Endothelial cell of umbilical vein (primary cell): ENCODE measurements around the gene LPP. TPM values are rescaled to one million over a fixed set of nuclear protein-coding genes. Genes with fewer than 3 reads are reported as not detected.

Experiments
- BruUV-seq: library from RNA; stranded (reverse); fragments of 400-500 nt; replicated peaks from 2 replicates; lab custom pipeline; 2021; lab: Mats Ljungman, UMichigan
- CTCF ChIA-PET: fragments of 300-600, 350-600 bp; sonication (Branson Sonifier 250); formaldehyde crosslinking; loops from one replicate; lab custom pipeline; 2021; ENCODE audit warnings: antibody characterized with exemption, inconsistent platforms; lab: Charles Lee
- POLR2A ChIA-PET: fragments of 300-600, 350-600 bp; sonication (Branson Sonifier 250); formaldehyde crosslinking; loops from one replicate; lab custom pipeline; 2021; ENCODE audit warnings: antibody characterized with exemption, inconsistent platforms; lab: Charles Lee
- DNase-seq: peaks from one replicate; pipeline ENCODE4 v3.0.0-alpha.2; 2011; ENCODE audit warnings: low read depth, low spot score
- FAIRE-seq: peaks from 2 replicates; lab custom pipeline; 2011; peaks lifted over from hg19 to GRCh38; lab: Jason Lieb, UNC
- H2AFZ ChIP-seq: 2 replicates; pipeline ENCODE4 v1.6.0; 2012; ENCODE audit warnings: low read depth, low read length, control low read depth, inconsistent platforms
- H3K27ac ChIP-seq: 2 replicates; pipeline ENCODE4 v1.5.1; 2011; ENCODE audit warnings: low read depth, mild to moderate bottlenecking, control low read depth, low read length, moderate library complexity; ENCODE audit not compliant: insufficient read depth
- H3K27me3 ChIP-seq, 2 experiments: 2 replicates each; pipeline versions ENCODE4 v1.6.0 to v1.6.1; 2011; ENCODE audit warnings: low read length in 2 of 2, mixed read lengths in 1 of 2; ENCODE audit not compliant: control insufficient read depth in 2 of 2, insufficient read depth in 2 of 2
- H3K36me3 ChIP-seq, 2 experiments: 2 replicates in 1 of 2; 3 replicates in 1 of 2; pipeline ENCODE4 v1.5.1; 2011; ENCODE audit warnings: low read length in 2 of 2, mild to moderate bottlenecking in 1 of 2, moderate library complexity in 1 of 2; ENCODE audit not compliant: control insufficient read depth in 2 of 2, insufficient read depth in 2 of 2; ENCODE audit errors: extremely low read depth in 1 of 2
- H3K4me1 ChIP-seq: 3 replicates; pipeline ENCODE4 v1.5.1; 2011; ENCODE audit warnings: mild to moderate bottlenecking, low read length; ENCODE audit not compliant: control insufficient read depth, insufficient read depth; ENCODE audit errors: extremely low read depth
- H3K4me2 ChIP-seq: 2 replicates; pipeline ENCODE4 v1.6.1; 2011; ENCODE audit warnings: low read length, control low read depth, mixed read lengths; ENCODE audit not compliant: insufficient read depth
- H3K4me3 ChIP-seq, 3 experiments: fragments of 200-600 bp in 1 of 3; sonication (generic), shearing (Covaris generic) in 1 of 3; replicated peaks in 1 of 3; 2 replicates each; pipeline ENCODE4 v1.5.1; 2011 to 2016; ENCODE audit warnings: control low read depth in 3 of 3, low read length in 3 of 3, mild to moderate bottlenecking in 2 of 3, inconsistent platforms in 1 of 3, low read depth in 1 of 3, moderate library complexity in 1 of 3; ENCODE audit not compliant: insufficient read depth in 1 of 3
- H3K79me2 ChIP-seq: 2 replicates; pipeline ENCODE4 v1.6.0; 2012; ENCODE audit warnings: low read length, inconsistent platforms; ENCODE audit not compliant: control insufficient read depth, insufficient read depth
- H3K9ac ChIP-seq: replicated peaks from 2 replicates; pipeline ENCODE3; 2011; ENCODE audit warnings: low read length, control low read depth; ENCODE audit not compliant: insufficient read depth; ENCODE audit errors: extremely low read depth
- H3K9me1 ChIP-seq: replicated peaks from 3 replicates; pipeline ENCODE4 v1.6.0; 2011; ENCODE audit warnings: mild to moderate bottlenecking, low read length; ENCODE audit not compliant: control insufficient read depth, insufficient read depth; ENCODE audit errors: extremely low read depth
- H3K9me3 ChIP-seq: replicated peaks from 2 replicates; pipeline ENCODE4 v1.5.1; 2012; ENCODE audit warnings: low read length, inconsistent platforms; ENCODE audit not compliant: control insufficient read depth, insufficient read depth
- H4K20me1 ChIP-seq: replicated peaks from 2 replicates; pipeline ENCODE3; 2011; ENCODE audit warnings: mild to moderate bottlenecking, low read length; ENCODE audit not compliant: control insufficient read depth, insufficient read depth; ENCODE audit errors: extremely low read depth
- EZH2 ChIP-seq: IDR thresholded peaks from 2 replicates; pipeline ENCODE4 v1.6.1; 2012; ENCODE audit warnings: borderline replicate concordance, low read depth, mild to moderate bottlenecking, moderate library complexity, low read length, inconsistent platforms; ENCODE audit not compliant: severe bottlenecking
- JUN ChIP-seq: IDR thresholded peaks from 2 replicates; pipeline ENCODE4 v1.6.1; 2011; ENCODE audit warnings: borderline replicate concordance, low read depth; ENCODE audit not compliant: insufficient read length, insufficient read depth
- POLR2A ChIP-seq: IDR thresholded peaks from 2 replicates; pipeline ENCODE4 v1.6.1; 2012; ENCODE audit warnings: low read depth, mild to moderate bottlenecking, control low read depth, low read length
- dilution Hi-C: fragments of 300-500 bp; cut with MboI; formaldehyde crosslinking; loops from one replicate; pipeline ENCODE4 v1.15.0; 2019; ENCODE audit warnings: low sequenced_read_pairs; ENCODE audit not compliant: extremely low pct_ligation_motif_present
- intact Hi-C: fragments of 100-400 bp; cut with micrococcal nuclease; formaldehyde crosslinking; loops from one replicate; pipeline ENCODE4 v1.10.0; 2022
- polyA plus RNA-seq, 4 experiments: library from polyadenylated mRNA; depleted of rRNA in 3 of 4; stranded (reverse) in 3 of 4; unstranded in 1 of 4; fragments of >200 nt; gene quantifications; 2 replicates each; pipeline versions ENCODE4 v1.2.1 to v1.2.3, GENCODE V29; 2011 to 2012; ENCODE audit warnings: missing spikeins in 1 of 4
- total RNA-seq: library from RNA; stranded (reverse); gene quantifications from 2 replicates; pipeline ENCODE4 v1.2.3, GENCODE V29; 2021

Gene LPP
- total and polyA plus RNA-seq, 2 donors (not counting 3 experiments of a cell fraction or from before 2014, with no cell fraction given): 16.9 to 153 TPM

DNA sequence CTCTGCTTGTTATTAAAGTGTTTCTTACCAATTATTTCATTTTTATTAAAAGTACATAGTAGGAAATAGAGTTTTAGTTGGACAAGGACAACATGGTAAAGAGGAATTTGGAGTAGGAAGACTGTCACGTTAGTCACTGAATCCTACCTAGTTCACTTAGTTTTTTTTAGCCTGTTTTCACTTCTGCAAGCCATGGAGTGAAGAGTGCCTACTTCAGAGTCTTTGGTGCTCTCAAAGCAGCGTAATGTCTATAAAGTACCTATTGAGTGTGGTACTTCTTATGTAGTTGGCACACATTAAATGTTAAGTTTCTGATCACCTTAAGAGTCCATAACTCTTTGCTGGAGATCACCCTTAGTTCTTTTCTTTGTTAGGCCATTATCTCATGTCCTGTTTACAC is 78.7 kb downstream of the LPP start:
- intact Hi-C loops: no loop called here
- Histone ChIP-seq H3K4me1 (peaks cover 17% of the 10 kb centered on the region), H3K9ac (no peak overlapping the region), H2AFZ (no peak overlapping the region), H3K36me3 (peaks cover 0 to 2% of the 10 kb centered on the region in 2 experiments), H3K4me2 (no peak overlapping the region), H4K20me1 (peaks cover 4% of the 10 kb centered on the region), H3K4me3 (no peak overlapping the region), H3K79me2 (peaks cover 26% of the 10 kb centered on the region), H3K9me3 (no peaks in the 10 kb centered on the region), H3K9me1 (no peaks in the 10 kb centered on the region), H3K27ac (no peak overlapping the region), H3K27me3 (no peaks in the 10 kb centered on the region)
- no peak for TF ChIP-seq POLR2A
- TF ChIP-seq EZH2: no peak
- TF ChIP-seq JUN: no peak
- ChIA-PET CTCF (interaction anchor here (0.7 kb wide), 1 partner anchor 112 kb away, joined by 3 read pairs; no protein-coding TSS in a partner anchor), POLR2A (no interaction called here)
- no peak for DNase-seq
- no TSS peak for BruUV-seq
- dilution Hi-C loops: no loop called here
- FAIRE-seq: no peak

GRCh38 chr3:188233320-188233719 is 79.4 kb downstream of the LPP start:
- no peak for TF ChIP-seq POLR2A
- FAIRE-seq (no peak), DNase-seq (peak; percentile 57)
- H3K9me3 ChIP-seq: no peaks in the 10 kb centered on the region
- no peaks in the 10 kb centered on the region for H3K27me3 ChIP-seq
- no peak overlapping the region for H3K4me2 ChIP-seq
- ChIA-PET POLR2A (no interaction called here), CTCF (no interaction called here)
- H3K27ac ChIP-seq: no peak overlapping the region
- dilution Hi-C loops (no loop called here), intact Hi-C loops (no loop called here)
- no peak overlapping the region for H3K9ac ChIP-seq
- no peak overlapping the region for H3K4me3 ChIP-seq
- H3K79me2 ChIP-seq: peaks cover 26% of the 10 kb centered on the region
- BruUV-seq: no TSS peak
- H3K36me3 ChIP-seq: peaks cover 0 to 2% of the 10 kb centered on the region in 2 experiments
- peaks cover 15% of the 10 kb centered on the region for H3K4me1 ChIP-seq
- no peaks in the 10 kb centered on the region for H3K9me1 ChIP-seq
- peaks cover 4% of the 10 kb centered on the region for H4K20me1 ChIP-seq
- H2AFZ ChIP-seq: no peak overlapping the region
